K562 (cell line): ENCODE data around the gene TDRD9. TPM values are rescaled to one million over a fixed set of nuclear protein-coding genes. Genes with fewer than 3 reads are reported as not detected.

Experiments
- ATAC-seq: fragments of 200-7000 bp; cut with Tn5 transposase; 3 replicates; pipeline ENCODE4 v1.9.1; 2020; ENCODE audit warnings: moderate library complexity
- BruUV-seq: library from RNA; stranded (reverse); fragments of 400-500 nt; replicated peaks from 2 replicates; lab custom pipeline; 2021; lab: Mats Ljungman, UMichigan
- CTCF ChIA-PET: fragments of 300-600 bp; formaldehyde crosslinking; extraction: SDS; loops from one replicate; lab custom pipeline; 2021; ENCODE audit warnings: low intra/inter-chr PET ratio; lab: Yijun Ruan, JAX
- POLR2A ChIA-PET: fragments of 300-600, 350-650 bp; sonication (Branson Sonifier 250); formaldehyde crosslinking; extraction: SDS; loops from one replicate; lab custom pipeline; 2021; ENCODE audit warnings: antibody characterized with exemption, inconsistent platforms; lab: Yijun Ruan, JAX
- DNase-seq, 4 experiments: peaks; one replicate each; pipeline versions ENCODE4 v3.0.0 to v3.0.0-alpha.2; 2011 to 2018; ENCODE audit warnings: low spot score in 3 of 4, mixed read lengths in 3 of 4; ENCODE audit errors: extremely low read depth in 1 of 4
- FAIRE-seq: peaks from 2 replicates; lab custom pipeline; 2011; peaks lifted over from hg19 to GRCh38; lab: Jason Lieb, UNC
- H2AFZ ChIP-seq: 2 replicates; pipeline ENCODE4 v1.6.0; 2011; ENCODE audit warnings: low read depth, low read length, control low read depth, inconsistent platforms
- H3K27ac ChIP-seq: fragments of 200-600 bp; 3 replicates; pipeline ENCODE4 v1.8.0; 2011; ENCODE audit warnings: low read depth, mild to moderate bottlenecking, control low read depth, inconsistent platforms, low read length, moderate library complexity, mixed read lengths; ENCODE audit errors: extremely low read depth
- H3K27me3 ChIP-seq, 2 experiments: fragments of 300-600 bp in 1 of 2; 2 replicates in 1 of 2; 3 replicates in 1 of 2; pipeline versions ENCODE4 v1.6.0 to v1.8.0; 2011; ENCODE audit warnings: inconsistent platforms in 2 of 2, low read length in 2 of 2, mild to moderate bottlenecking in 1 of 2, mixed read lengths in 1 of 2, moderate library complexity in 1 of 2; ENCODE audit not compliant: control insufficient read depth in 2 of 2, insufficient read depth in 2 of 2
- H3K36me3 ChIP-seq: fragments of 300-600 bp; 3 replicates; pipeline ENCODE4 v1.8.0; 2011; ENCODE audit warnings: mild to moderate bottlenecking, low read length, inconsistent platforms; ENCODE audit not compliant: control insufficient read depth, insufficient read depth
- H3K4me1 ChIP-seq, 2 experiments: fragments of 200-600 bp in 1 of 2; replicated peaks in 1 of 2; 2 replicates in 1 of 2; 3 replicates in 1 of 2; pipeline versions ENCODE4 v1.5.1 to v1.8.0; 2011; ENCODE audit warnings: inconsistent platforms in 2 of 2, low read length in 2 of 2, mild to moderate bottlenecking in 1 of 2, mixed read lengths in 1 of 2, moderate library complexity in 1 of 2; ENCODE audit not compliant: control insufficient read depth in 2 of 2, insufficient read depth in 2 of 2
- H3K4me2 ChIP-seq: 2 replicates; pipeline ENCODE4 v1.6.1; 2011; ENCODE audit warnings: low read length, control low read depth, inconsistent platforms, mixed read lengths; ENCODE audit not compliant: insufficient read depth
- H3K4me3 ChIP-seq: fragments of 200-600 bp; sonication (generic), shearing (Covaris generic); 2 replicates; pipeline ENCODE4 v1.5.1; 2016; ENCODE audit warnings: control low read depth, inconsistent platforms
- H3K79me2 ChIP-seq: fragments of 200-600 bp; 3 replicates; pipeline ENCODE4 v1.8.0; 2011; ENCODE audit warnings: low read length, inconsistent platforms; ENCODE audit not compliant: control insufficient read depth, insufficient read depth
- H3K9ac ChIP-seq, 2 experiments: 2 replicates each; pipeline versions ENCODE4 v1.6.0 to v1.6.1; 2011; ENCODE audit warnings: low read depth in 2 of 2, low read length in 2 of 2, control low read depth in 1 of 2, inconsistent platforms in 1 of 2, mild to moderate bottlenecking in 1 of 2, mixed read lengths in 1 of 2; ENCODE audit not compliant: insufficient read depth in 1 of 2
- H3K9me1 ChIP-seq: one replicate; pipeline ENCODE4 v1.6.0; 2011; ENCODE audit warnings: inconsistent platforms, mild to moderate bottlenecking, low read length, moderate library complexity; ENCODE audit not compliant: control insufficient read depth, insufficient read depth
- H3K9me3 ChIP-seq: replicated peaks from 2 replicates; pipeline ENCODE4 v1.5.1; 2011; ENCODE audit warnings: low read depth, low read length, inconsistent platforms; ENCODE audit not compliant: control insufficient read depth, insufficient read depth
- H4K20me1 ChIP-seq: replicated peaks from 2 replicates; pipeline ENCODE4 v1.6.1; 2011; ENCODE audit warnings: low read length, inconsistent platforms, mixed read lengths; ENCODE audit not compliant: control insufficient read depth, insufficient read depth
- FIP1L1 ChIP-seq: fragments of 200-400 bp; formaldehyde crosslinking; IDR thresholded peaks from 2 replicates; pipeline ENCODE4 v1.6.1; 2018; ENCODE audit warnings: mild to moderate bottlenecking, low read depth, low read length; ENCODE audit not compliant: poor library complexity, severe bottlenecking
- HMBOX1 ChIP-seq: sonication (generic); IDR thresholded peaks from 2 replicates; pipeline ENCODE4 v1.6.1; 2016
- TEAD1 ChIP-seq, 2 experiments: fragments of 450-650 bp in 1 of 2; sonication (generic) in 1 of 2; formaldehyde crosslinking; IDR thresholded peaks; 2 replicates each; pipeline versions ENCODE4 v1.4.0 to v1.8.0; 2020 to 2022; ENCODE audit warnings: mild to moderate bottlenecking in 2 of 2, missing genetic modification reagents in 1 of 2
- ZC3H11A ChIP-seq: IDR thresholded peaks from 2 replicates; pipeline ENCODE4 v1.6.1; 2012; ENCODE audit warnings: low read depth, low read length, improper control_type of control experiment
- ZNF165 ChIP-seq: fragments of 250-450 bp; sonication (Bioruptor Pico); IDR thresholded peaks from 2 replicates; pipeline ENCODE4 v1.4.0; 2020; ENCODE audit warnings: borderline replicate concordance
- WGBS: fragments of 100-300 bp; shearing (Covaris generic); methylation state at CpG from one replicate; pipeline ENCODE4 v1.1.6; 2016; ENCODE audit warnings: low coverage, mixed read lengths; ENCODE audit not compliant: insufficient coverage; ENCODE audit errors: missing lambda C conversion rate; 5-methylcytosine and 5-hydroxymethylcytosine counted together
- in situ Hi-C: fragments of 300-500 bp; cut with MboI; formaldehyde crosslinking; loops from 4 replicates; pipeline ENCODE4 v1.15.0; 2018; ENCODE audit warnings: inconsistent platforms, mixed read lengths
- intact Hi-C: fragments of 100-400 bp; cut with micrococcal nuclease; formaldehyde crosslinking; loops from 2 replicates; pipeline ENCODE4 v1.14.2; 2022
- polyA plus RNA-seq, 8 experiments: library from polyadenylated mRNA; depleted of rRNA in 4 of 8; stranded (reverse) in 5 of 8; unstranded in 3 of 8; fragments of >200 nt; fragmentation: Nextera tagmentation in 2 of 8; fragmentation: Illumina TruSeq in 1 of 8; extraction: Ambion mirVana in 2 of 8; extraction: Trizol in 1 of 8; gene quantifications; 2 replicates each; pipeline versions ENCODE4 v1.2.1 to v1.2.3, GENCODE V29; 2011 to 2014; ENCODE audit warnings: inconsistent platforms in 1 of 8, missing spikeins in 1 of 8
- total RNA-seq, 7 experiments: library from RNA; depleted of rRNA in 6 of 7; stranded (reverse); fragments of >200 nt in 6 of 7; fragmentation: Illumina TruSeq in 2 of 7; extraction: Trizol in 2 of 7; gene quantifications; 2 replicates each; pipeline versions ENCODE4 v1.2.1 to v1.2.3, GENCODE V29; 2011 to 2021; ENCODE audit warnings: low replicate concordance in 1 of 7

Gene TDRD9
- total and polyA plus RNA-seq, 9 of the 15 experiments (the other 6 are each of a cell fraction or from before 2014, with no cell fraction given) = 0.04 to 0.14 (median 0.04) TPM; not detected in 5

GRCh38 chr14:104094056-104094708, 165.9 kb downstream of the TDRD9 start:
- no peak for FAIRE-seq
- no peak overlapping the region for H2AFZ ChIP-seq
- intact Hi-C loops = loop anchor here (5.0 kb wide), 1 partner anchor 468 kb away; no protein-coding TSS in a partner anchor

More at GRCh38 chr14:104094056-104094708, 165.9 kb downstream of the TDRD9 start:
- ChIA-PET CTCF (interaction anchor here (0.6 to 2.3 kb wide), 3 partner anchors 16 to 546 kb away, joined by 4 to 12 read pairs (median 6); no protein-coding TSS in a partner anchor), POLR2A (no interaction called here)
- Histone ChIP-seq H3K9me3 (no peaks in the 10 kb centered on the region), H3K4me1 (peaks cover 0 to 23% of the 10 kb centered on the region in 2 experiments; a peak in 2 of 5 replicates), H3K9me1 (no peaks in the 10 kb centered on the region)
- in situ Hi-C loops = no loop called here
- TF ChIP-seq TEAD1 (CRISPR knock-in tag; IDR thresholded peaks at IDR 0.05) (no peak), ZNF165 (CRISPR knock-in tag) (no peak), FIP1L1 (no peak), HMBOX1 (no peak), ZC3H11A (no peak)
- TF ChIP-seq, all 486 proteins: peak for 0
- Histone ChIP-seq H3K9ac (no peak overlapping the region; a peak in 1 of 4 replicates), H3K36me3 (no peaks in the 10 kb centered on the region), H3K27ac (no peak overlapping the region), H3K79me2 (no peaks in the 10 kb centered on the region), H3K4me3 (no peak overlapping the region), H4K20me1 (no peaks in the 10 kb centered on the region), H3K4me2 (no peak overlapping the region), H3K27me3 (peaks cover 0 to 6% of the 10 kb centered on the region in 2 experiments; a peak in 2 of 5 replicates)
- DNase-seq (no peak), ATAC-seq (peak; percentile 10; the same call in 1 of the 3 replicates)
- no TSS peak for BruUV-seq
- WGBS = 7% methylated on average over 14 of the region's 20 CpGs
